ENCODE measurements around the gene SLC10A3.

The SLC10A3 gene

DNA sequence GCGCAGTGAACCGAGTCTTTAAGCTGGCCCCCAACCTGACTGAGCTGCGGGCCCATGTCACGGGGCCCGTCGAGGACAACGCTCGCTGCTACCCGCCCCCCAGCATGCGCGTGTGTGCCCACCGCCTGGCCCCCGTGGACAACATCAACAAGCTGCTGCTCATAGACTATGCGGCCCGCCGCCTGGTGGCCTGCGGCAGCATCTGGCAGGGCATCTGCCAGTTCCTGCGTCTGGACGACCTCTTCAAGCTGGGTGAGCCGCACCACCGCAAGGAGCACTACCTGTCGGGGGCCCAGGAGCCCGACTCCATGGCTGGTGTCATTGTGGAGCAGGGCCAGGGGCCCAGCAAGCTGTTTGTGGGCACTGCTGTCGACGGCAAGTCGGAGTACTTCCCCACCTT is 30.1 kb downstream of the SLC10A3 start:
- no peak for DNase-seq

DNA sequence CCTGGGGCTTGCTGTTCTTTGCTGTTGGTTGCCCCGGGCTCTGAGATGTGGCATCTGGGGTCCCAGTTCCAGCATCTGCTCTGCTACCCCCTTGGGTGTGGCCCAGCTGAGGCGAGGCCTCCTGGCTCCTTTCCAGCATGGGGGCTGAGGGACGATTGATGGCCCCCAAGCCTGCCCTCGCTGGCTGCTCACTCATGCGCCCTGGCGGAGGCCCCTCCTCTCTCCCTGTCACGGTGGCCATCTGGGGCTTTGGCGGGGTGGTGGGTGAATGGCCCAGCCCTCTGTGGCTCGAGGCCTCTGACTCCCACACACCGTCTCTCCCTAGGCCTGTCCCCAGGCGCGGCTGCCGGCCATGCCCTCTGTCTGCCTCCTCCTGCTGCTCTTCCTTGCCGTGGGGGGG is 30.6 kb downstream of the SLC10A3 start:
- DNase-seq: no peak

DNA sequence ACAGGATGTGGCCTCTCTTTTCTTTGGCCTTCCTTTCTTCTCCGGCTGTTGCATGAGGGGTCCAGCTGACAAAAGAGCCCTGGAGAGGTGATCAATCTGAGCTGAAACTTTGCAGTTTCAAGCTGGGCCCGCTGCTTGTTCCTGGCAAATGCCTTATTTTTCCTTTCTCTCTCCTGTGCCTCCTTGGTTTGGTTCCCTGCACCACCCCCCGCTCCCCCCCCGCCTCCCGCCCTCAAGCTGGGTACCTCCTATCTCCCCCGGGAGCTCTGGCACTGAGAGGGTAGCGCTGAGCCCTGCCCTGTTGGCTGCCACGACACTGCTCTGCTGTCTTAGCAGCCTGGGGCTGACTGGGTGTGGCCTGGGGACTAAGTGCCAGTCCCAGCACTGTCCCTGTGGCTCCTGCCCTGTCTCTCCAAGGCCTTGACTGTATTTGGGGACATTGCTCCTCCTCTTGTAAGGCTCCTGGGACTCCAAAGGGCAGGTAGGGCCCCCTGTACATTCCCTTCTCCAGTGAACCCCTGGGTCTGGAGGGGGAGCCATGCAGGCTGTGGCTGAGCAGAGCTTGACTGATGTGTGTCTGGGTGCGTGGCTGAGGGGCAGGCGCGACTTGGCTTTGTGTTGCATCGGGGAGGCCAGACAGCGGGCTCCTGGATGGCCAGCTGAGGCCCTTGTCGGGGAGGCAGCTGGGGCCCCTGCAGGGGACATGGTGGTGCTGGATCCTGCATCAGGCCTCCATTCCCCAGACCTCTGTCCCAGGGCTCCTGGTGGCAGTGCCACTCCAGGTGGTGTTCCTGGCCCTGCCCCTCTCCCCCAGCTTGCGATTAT is 31.3 kb downstream of the SLC10A3 start:
- no peak for DNase-seq

DNA sequence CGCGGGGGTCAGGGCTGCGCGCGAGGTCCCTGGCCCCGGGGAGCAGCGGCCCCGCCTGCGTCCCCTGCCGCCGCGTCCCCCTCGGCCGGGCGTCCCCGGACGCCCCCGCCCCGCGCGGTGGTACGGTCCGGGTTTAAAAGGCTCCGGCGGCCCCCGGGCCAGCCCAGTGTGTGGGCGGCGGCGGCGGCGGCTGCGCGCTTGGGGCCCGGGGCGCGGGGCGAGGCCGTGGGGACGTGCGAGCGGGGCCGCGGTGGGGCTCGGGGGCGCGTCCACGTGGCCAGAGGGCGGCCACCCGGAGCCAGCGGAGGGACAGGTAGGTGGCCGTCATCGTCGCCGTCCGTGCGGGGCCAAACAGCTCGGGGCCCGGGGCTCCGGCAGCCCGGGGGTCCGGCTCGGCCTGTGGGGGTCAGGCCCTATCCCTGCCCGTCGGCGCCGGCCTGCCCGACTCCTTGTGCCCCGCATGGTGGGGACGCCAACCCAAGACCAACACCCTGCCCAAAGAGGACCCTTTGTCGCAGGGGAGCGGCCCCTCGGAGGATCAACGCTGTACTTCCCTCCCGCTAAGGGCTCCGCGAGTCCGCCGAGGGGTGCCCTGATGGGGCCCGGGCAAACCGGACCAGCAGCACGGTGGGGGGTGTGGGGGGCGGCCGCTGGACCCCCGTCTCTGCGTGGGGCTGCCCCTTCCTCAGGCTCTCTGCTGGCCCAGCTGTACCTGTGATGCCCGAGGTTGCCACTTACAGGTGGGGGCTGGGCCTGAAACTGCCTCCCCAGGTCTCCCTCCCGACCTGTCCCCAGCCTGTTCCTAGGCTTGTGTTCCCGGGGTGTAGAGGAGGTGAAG is 32.1 kb downstream of the SLC10A3 start, which contains the start of gene PLXNA3:
TSS of gene PLXNA3 (plus strand) at position 166 of the 838 bp plus-strand sequence. CDS start 1,903 bp downstream, outside the sequence.
- no peak for DNase-seq

DNA sequence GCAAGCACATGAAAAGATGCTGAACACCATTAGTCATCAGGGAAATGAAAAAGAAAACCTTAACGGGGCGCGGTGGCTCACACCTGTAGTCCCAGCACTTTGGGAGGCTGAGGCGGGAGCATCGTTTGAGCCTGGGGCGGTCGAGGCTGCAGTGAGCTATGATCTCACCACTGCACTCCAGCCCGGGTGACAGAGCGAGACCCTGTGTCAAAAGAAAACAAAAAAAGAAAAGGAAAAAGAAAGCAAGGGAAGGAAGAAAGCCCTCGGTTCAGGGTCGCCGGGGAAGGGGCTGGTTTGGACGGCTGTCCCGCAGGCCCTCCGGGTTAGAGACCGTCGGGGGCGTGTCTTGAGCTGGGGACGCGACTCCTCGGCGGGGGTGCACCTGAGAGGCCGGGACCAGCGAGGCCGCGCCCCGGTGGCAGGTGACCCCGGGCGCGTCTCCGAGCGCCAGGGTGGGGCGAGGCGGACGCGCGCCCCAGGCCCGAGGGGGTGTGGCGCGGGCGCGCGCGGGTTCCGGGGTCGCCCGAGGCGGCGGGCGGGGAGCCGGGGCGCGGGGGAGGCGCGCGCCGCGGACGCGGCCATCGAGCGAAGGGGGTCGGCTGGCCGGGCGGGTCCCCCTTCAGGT is 32.8 kb downstream of the SLC10A3 start:
- DNase-seq: no peak

DNA sequence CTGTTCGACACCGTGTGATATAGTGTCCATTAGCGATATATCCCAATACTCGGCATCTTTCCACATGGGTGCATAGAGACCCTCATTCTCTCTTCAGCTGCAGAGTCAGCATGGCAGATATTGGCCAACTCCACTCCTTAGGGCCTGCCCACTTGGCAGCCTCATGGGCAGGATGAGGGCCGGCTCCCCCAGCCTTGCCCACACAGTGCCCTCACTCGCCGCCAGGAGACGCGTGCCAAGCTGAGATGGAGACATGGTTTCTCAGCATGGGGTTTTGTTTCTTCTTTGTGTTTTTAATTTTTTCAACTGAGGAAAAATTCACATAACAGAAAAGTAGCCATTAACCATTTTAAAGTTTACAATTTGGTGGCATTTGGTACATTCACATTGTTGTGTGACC is 37.6 kb downstream of the SLC10A3 start:
- no peak for DNase-seq

DNA sequence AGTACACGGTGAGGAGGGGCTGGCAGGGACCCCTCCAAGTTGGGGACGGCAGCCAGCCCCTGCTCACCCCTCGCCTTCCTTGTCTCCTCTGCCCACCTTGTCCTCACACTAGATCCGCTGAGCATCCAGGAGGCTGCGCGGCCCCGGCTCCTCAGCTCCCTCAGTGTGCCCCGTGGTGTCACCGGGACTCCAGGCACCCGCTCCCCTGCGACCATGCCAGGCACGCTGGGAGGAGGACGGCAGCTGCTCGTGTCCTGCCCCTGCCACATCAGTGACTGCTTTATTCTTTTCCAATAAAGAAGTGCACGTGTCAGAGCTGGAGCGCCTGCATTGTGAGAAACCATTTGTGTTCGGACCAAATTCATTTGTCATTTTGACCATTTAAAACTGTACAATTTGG is 40.1 kb downstream of the SLC10A3 start:
- DNase-seq: no peak

DNA sequence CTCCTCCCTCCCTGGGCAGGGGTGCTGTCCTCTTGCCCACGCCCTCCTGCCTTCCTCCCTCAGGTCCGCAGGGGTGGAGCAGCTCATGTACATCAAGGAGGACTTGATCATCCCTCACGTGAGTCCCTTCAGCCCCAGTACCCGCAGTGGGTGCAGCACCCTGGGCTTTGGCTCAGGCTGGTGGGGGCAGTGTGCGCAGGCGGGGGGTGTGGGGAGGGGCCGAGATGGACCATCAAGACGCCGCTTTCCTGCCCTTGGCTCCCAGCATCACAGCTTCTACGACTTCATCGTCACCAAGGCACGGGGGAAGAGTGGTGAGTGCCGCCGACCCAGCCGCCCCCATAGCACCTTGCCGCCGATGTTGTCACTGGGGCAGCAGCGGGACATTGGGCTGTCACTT is 40.8 kb downstream of the SLC10A3 start:
- no peak for DNase-seq

DNA sequence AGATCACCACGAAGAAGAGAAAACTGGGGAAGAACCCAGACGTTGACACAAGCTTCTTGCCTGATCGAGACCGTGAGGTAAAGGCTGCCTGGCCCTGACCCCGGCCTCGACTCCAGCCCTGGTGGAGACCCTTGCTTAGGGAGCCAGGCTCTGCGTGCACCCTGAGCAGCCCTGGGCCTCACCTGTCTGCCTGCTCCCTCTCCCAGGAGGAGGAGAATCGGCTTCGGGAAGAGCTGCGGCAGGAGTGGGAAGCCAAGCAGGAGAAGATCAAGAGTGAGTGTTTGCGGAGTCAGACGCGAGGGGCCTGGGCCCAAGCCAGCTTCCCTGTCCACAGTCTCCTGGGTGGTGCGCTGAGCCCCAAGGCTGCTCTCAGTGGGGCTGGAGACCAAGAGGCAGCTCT is 41.9 kb downstream of the SLC10A3 start:
- no peak for DNase-seq

DNA sequence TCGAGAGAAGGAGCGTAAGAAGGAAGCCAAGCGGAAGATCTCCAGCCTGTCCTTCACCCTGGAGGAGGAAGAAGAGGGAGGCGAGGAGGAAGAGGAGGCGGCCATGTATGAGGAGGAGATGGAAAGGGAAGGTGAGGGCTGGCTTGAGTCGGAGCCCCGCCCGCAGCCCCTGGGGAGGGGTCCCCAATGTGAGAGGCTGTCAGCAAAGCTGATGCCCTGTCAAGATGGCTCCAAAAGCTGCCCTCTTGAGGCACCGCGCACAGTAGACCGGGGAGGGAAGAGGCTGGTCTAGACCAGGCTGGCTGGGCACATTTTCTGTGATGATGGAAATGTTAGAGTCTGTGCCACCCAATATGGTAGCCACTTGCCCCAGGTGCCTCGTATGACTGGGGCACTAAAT is 44.0 kb downstream of the SLC10A3 start:
- DNase-seq: no peak

DNA sequence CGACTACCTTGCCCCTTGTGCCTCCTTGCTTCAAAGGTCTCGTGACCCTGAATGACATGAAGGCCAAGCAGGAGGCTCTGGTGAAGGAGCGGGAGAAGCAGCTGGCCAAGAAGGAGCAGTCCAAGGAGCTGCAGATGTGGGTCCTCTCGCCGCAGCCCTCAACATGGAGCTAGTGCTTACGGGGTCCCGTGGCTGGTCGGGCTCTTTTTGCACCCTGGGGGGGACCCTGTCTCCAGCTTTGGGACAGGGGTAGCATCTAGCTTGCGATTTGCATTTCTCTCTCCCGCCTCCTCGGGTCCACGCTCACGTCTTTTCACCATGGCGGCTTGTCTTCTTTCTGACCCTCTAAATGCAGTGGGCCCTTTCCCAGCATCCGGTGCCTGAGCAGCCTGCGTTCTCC is 44.7 kb downstream of the SLC10A3 start:
- DNase-seq: no peak

DNA sequence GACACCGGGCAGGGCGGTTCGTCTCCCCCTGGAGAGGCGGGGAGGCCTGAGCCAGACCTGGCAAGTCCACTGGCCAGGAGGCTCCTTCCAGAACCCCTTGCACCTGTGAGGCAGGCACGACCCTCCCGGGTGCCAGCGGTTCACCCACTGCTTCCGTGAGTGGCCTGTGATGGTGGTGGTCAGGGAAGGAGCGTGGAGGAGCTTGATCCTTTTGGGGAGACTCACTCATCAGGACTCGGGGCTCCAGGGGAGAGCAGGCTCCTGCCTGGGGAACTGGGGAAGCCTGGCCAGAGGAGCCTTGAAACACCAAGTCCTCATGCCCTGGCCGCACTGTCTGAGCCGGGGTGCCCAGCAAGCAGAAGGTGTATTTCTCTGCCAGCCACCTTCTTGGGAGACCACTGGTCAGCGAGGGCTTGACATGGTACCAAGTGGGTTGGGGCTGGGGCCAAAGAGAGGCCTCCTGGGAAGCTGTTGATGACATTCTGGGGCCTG is 45.6 kb downstream of the SLC10A3 start:
- no peak for DNase-seq

DNA sequence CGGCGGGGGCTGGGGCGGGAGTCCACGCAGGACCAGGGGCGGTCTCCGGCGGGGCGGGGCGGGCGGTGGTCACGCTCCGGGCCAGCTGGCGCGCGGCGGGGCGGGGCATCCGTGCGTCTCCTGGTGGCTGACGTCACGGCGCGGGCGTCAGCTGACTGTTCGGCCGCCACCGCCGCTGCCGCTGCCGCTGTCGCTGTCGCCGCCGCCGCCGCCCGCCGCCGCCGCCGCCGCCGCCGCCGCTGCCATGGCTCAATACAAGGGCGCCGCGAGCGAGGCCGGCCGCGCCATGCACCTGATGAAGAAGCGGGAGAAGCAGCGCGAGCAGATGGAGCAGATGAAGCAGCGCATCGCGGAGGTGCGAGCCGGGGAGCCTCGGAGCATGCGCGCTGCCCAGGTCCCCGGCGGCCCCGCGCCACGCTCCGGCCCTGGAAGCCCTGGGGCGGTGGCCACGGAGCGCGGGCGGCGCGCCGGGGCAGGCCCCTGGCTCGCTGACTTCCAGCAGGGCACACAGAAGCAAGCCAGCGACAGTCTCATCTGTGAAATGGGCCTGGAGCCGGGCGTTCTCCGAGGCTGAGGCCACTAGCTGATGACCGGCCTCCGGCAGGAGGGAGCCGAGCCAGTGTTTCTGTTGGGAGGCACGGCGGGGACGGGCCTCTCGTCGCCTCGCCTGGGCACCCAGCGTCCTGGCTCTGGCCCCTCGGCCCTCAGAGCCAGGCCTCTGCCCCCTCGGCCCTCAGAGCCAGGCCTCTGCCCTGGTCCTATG is 46.3 kb downstream of the SLC10A3 start, which contains the start of gene FAM50A:
TSS of gene FAM50A (plus strand) at position 150 of the 763 bp plus-strand sequence. CDS start at position 245, 95 bp downstream.
- no peak for DNase-seq

DNA sequence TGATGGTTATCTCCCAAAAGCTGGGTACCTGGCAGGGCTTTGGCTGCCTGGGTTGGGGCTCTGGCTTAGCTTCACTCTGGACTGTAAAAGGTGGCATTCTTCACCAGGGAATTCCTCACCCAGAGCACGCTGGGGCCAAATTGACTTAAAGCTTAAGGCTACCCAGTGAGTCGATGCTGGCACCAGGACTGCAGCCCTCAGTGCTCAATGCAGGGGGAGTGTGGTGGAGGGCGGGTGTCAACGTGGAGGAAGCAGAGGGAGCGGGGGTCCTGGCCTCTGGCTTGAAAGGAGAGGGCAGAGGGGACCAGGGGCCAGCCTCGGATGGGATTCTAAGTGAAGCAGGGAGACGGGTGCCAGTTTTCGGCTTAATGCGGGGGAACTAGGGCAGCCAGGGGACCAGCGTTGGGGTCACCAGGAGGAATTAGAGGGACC is 46.9 kb downstream of the SLC10A3 start:
- no peak for DNase-seq

DNA sequence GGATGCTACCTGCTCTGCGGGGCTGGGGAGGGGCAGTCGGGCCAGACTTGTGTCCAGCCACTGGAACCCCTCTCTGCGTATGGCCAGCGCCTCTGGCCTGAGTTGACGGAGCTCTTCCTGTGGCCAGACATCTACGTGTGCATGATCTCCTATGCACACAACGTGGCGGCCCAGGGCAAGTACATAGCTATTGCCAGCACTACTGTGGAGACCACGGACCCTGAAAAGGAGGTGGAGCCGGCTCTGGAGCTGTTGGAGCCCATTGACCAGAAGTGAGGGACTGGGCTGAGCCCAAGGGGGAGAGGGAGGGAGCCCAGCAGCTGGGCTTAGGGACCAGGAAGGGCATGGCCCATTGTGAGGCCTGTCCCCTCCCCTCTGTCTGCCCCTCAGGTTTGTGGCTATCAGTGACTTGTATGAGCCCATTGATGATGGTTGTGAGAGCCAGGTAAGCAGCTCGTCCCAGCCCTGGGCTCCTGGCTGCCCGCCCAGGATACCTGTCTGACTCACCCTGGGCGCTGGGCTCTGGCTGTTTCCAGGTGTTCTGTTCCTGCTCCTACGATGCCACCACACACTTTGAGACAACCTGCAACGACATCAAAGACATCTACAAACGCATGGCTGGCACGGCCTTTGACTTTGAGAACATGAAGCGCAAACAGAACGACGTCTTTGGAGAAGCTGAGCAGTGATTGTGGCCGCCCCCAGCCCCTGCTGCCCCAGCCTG is 48.3 kb downstream of the SLC10A3 start:
- DNase-seq: no peak

DNA sequence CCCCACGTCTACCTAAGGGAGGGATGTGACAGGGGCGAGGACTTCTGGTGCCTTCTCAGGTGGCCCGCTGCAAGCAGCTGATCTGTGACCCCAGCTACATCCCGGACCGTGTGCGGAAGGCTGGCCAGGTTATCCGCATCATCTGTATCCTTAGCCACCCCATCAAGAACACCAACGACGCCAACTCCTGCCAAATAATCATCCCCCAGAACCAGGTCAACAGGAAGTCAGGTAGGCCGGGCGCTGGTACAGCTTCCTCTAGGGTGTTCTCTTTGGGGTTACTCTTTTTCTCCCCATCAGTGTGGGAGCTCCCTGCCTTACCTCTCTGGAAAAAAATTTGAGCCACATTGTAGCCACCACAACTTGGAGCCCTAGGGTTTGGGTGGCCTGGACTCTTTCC is 48.9 kb downstream of the SLC10A3 start:
- DNase-seq: no peak

DNA sequence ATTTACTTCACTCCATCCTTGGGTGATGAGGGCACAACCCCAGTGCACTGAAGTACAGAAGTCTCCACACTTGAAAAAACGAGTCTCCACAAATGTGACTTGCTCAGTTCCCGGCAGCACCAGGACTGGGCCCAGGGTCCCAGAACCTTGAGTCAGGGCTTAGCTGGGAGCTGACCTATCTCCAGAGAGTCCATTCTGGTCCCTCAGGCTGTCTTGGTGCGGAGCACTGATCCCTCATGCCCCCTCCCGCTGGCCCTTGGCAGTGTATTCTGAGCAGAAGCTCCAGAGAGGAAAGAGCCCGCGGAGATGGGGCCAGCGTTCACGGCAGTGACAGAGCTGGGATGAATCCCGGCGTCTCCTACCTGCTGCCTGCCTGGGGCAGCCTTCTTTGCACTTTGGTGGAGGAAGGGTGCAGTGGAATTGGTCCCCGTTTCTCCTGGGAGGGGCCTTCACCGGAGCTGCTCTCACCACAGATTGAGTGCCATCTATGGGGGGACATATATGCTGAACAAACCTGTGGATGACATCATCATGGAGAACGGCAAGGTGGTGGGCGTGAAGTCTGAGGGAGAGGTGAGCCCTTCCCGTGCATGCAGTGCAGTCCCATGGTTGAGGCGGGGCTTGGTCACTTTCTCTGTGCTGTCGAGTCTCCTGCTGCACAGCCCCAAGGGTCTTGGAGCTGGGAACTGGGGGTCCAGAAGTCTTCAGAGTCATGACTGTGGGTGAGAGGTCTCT is 49.6 kb downstream of the SLC10A3 start:
- no peak for DNase-seq

DNA sequence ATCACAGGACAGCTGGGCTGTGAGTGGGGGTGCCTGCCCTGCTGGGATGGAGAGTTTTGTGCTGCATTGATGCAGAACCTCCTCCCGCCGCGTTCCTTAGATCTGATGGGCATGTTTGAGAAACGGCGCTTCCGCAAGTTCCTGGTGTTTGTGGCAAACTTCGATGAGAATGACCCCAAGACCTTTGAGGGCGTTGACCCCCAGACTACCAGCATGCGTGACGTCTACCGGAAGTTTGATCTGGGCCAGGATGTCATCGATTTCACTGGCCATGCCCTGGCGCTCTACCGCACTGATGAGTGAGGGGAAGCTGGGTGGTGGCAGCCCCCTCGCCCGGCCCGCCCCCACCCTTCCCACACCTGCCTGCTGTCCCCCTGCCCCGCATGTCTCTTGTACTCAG is 50.6 kb downstream of the SLC10A3 start:
- no peak for DNase-seq

DNA sequence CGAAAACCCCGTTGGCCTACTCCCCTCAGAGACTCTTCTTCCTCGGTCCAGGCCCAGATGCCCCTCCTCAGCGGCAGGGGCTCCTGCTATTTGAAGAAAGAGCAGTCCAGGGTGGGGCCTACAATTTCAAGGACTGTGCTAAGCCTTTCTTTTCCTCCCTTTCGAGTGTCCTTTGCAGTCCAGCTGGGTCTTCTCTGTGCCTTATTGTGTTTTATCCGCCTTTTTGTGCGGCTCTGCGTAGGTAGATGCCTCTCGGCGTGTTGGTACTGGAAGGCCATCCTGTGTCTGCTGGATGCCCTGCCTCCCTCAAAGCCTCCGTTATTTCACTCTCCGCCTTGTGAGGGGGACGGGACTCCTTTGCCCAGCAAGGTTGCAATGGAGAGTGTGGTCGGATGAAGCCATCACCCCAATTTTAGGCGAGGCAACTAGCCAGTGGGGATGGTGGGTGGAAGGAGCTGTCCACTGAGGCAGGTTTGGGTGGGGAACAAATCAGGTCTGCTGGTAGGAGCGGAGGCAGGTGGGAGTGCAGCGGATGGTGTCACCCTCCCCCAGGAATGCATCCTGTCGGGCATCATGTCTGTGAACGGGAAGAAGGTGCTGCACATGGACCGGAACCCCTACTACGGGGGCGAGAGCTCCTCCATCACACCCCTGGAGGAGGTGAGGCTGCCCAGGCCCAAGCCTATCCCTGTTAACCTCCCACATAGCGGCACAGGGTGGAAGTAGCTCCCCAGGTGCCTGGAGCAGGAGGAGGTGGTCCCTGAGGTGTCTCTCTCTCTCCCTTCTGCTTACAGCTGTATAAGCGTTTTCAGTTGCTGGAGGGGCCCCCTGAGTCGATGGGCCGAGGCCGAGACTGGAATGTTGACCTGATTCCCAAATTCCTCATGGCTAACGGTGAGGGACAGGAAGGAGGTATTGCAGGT is 52.2 kb downstream of the SLC10A3 start:
- DNase-seq: no peak
